ENCODE measurements around the gene POGLUT2.
"Not testable (repeated sequence)": the region's sequence is repeated elsewhere in the genome, so short reads cannot be mapped to it uniquely, and the experiment has no call there.

The POGLUT2 gene

DNA sequence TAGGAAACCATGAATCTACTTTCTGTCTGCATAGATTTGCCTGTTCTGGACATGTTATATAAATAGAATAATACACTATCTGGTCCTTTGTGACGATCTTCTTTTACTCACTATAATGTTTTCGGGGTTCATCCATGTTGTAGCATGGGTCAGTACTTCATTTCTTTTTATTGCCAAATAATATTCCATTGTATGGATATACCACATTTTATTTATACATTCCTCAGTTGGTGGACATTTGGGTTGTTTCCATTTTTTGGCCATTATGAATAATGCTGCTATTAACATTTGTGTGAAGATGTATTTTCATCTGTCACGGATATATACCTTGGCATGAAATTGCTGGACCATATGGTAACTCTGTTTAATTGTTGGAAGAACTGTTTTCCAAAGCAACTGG, 6.9 kb upstream of the POGLUT2 start:
- no peak for DNase-seq

DNA sequence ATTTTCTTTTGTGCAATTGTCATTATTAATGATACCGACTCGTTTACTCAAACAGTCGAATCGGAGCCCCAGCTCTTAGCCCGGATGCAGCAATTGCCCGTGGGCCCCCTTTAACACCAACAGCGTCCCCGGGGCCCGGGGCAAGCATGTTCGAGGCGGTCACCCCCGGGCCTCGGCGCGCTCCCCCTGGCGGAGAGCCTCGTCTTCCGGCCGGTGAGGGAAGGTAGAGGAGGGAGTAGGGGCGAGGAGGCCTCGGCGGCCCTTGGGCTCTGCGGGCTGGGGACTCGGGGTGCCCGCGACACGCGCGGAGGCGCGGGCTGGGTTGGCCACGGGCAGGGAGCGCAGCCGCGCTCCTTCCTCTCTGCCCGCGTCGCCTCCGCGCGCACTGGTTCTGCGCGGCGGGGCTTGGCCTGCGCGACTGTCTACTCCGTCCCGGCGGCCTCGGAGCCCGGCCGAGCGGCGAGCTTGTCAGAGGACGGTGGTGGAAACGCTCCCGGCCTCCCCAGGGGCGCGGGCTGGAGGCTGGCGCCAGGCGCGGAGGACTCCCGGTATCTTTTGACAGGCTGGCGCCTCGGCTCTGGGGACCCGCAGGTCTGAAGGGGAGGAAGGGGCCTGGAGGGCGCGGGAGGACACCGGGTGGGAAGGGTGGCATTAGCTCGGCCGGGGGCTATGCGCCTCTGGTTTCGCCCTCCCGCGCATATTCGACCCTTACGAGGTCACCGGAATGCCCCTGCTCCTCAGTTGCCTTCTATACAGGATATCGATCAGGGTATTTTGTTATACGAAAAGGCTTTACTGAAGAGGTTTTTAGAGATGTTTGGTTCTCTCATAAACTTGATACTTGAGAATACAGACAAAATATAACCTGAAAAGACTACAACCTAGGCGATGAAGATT, 1.6 kb upstream of the POGLUT2 start:
- peak; percentile 86 for DNase-seq

- DNase-seq = no peak
These were observed 809 bp upstream of the POGLUT2 start for GRCh38 chr13:102799426-102800144.

- DNase-seq = no peak
These were observed 5.0 kb downstream of the POGLUT2 start for GRCh38 chr13:102793611-102794355.

- no peak for DNase-seq
These were observed 6.4 kb downstream of the POGLUT2 start for GRCh38 chr13:102792396-102792795.

DNA sequence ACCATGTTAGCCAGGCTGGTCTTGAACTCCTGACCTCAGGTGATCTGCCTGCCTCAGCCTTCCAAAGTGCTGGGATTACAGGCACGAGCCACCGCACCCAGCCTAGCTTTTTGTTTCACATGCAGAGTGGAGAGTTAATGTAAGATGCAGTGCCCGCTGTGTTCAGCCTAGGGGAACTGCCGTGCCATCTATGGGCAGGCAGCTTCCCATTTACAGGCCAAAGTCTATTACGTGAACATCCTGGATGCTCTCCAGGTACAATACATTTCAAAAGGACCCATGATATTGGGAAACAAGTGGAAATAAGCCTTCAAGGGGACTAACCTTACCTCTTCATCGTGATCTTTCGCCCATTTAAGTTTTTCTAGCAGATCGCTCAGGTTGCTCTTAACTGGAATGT, 10.1 kb downstream of the POGLUT2 start:
- DNase-seq = no peak

- DNase-seq = no peak
These were observed 14.3 kb downstream of the POGLUT2 start for GRCh38 chr13:102784483-102784882.

DNA sequence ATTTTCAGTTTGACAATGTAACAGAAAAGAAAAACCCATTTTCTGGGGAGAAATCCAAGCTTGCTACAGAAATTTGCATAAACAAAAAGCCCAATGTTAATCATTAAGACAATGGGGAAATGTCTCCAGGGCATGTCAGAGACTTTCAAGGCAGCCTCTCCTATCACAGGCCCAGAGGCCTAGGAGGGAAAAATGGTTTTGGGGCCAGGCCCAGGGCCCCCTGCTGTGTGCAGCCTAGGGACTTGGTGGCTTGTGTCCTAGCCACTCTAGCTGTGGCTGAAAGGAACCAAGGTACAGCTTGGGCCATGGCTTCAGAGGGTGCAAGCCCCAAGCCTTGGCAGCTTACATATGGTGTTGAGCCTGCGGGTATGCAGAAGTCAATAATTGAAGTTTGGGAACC, 17.2 kb downstream of the POGLUT2 start:
- no peak for DNase-seq

- not testable (repeated sequence) for DNase-seq
These were observed 18.1 kb downstream of the POGLUT2 start for GRCh38 chr13:102780656-102781055.

GRCh38 chr13:102779436-102780159, 19.2 kb downstream of the POGLUT2 start:
- DNase-seq = peak; percentile 51

GRCh38 chr13:102777736-102778135, 21.0 kb downstream of the POGLUT2 start:
- DNase-seq = no peak

DNA sequence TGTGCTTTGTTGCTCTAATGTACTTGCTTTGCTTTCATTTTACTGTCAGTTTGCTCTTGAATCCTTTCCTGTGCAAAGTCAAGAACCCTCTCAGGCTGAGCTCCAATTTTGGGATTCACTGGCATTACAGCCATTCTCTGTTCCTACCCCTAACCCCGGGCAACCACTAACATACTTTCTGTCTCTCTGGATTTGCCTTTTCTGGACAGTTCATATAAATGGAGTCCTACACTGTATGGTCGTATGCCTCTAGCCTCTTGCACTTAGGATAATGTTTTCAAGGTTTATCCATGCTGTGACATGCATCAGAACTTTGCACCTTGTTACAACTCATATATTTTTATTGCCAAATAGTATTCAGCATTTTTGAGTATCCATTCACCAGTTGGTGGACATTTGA, 22.5 kb downstream of the POGLUT2 start:
- DNase-seq = no peak

- DNase-seq = no peak
These were observed 23.9 kb downstream of the POGLUT2 start for GRCh38 chr13:102774591-102775520.

DNA sequence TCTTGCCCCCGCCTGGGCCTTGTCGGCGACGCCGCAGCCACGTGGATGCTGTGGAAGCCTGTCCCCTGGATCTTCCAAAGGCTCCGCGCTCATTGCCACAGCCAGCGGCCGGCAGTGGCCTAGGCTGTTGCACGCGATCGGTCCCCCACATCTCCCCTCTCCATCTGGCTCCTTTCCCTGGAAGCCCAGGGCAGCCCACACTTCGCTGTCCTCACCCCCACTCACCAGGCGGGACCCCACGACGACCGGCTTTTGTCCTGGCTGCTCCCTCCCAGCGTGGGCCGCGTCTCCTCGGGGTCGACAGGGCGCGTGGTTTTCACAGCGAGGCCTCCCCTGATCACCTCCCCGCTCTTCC, 24.6 kb downstream of the POGLUT2 start:
- no peak for DNase-seq

DNA sequence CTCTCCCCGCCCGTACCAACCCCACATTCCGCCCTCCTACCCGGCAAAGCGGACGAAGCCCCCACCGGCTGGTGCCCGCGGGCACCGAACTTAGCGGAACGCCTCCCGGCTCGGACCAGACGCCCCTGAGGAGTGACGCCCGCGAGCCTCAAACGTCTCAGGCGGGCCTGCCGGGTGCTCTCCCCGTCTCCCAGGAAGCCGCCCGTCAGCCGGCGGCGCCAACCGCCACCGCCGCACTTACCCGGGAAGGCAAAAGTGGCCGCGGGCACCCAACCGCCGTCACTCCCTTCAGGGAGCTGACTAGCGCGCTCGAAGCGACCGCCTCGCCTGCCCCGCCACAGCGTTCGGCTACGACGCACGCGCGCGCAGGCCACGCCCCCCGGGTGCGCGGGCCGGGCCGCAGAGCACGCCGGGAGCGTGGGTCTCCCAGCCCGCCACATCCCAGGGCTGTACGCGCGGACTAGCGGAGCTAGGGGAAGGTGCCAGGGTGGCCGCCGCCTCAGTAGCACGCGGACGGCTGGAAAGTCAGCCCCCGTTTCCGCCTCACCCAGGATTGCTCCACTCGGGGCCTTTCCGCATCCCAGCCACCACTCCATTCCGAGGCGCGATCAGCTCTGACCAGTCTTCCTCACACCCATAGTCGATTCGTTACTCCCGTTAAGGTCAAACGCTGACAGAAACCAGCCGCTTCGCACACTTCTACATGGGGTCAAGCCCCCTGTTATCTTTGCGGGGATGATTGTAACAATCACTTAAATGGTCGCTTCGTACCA, 25.1 kb downstream of the POGLUT2 start, which contains the start of gene TEX30:
Gene TEX30 (minus strand): TSS at position 346 of the 773 bp plus-strand sequence. CDS start 3,760 bp downstream, outside the sequence.
- peak; percentile 90 for DNase-seq

DNA sequence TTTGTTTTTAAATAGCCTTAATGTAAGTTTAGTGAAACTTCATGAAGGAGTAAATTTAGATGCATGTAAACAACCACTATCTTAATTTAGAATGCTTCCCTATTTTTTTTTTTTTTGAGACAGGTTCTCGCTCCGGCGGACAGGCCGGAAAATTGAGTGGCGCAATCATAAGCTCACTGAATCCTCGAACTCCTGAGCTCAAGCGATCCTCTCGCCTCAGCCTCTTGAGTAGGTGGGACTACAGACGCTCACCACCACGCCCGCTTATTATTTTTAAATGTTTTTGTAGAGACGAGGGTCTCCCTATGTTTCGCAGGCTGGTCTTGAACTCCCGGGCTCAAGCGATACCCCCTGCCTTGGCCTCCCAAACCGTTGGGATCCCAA, 26.7 kb downstream of the POGLUT2 start:
- no peak for DNase-seq

DNA sequence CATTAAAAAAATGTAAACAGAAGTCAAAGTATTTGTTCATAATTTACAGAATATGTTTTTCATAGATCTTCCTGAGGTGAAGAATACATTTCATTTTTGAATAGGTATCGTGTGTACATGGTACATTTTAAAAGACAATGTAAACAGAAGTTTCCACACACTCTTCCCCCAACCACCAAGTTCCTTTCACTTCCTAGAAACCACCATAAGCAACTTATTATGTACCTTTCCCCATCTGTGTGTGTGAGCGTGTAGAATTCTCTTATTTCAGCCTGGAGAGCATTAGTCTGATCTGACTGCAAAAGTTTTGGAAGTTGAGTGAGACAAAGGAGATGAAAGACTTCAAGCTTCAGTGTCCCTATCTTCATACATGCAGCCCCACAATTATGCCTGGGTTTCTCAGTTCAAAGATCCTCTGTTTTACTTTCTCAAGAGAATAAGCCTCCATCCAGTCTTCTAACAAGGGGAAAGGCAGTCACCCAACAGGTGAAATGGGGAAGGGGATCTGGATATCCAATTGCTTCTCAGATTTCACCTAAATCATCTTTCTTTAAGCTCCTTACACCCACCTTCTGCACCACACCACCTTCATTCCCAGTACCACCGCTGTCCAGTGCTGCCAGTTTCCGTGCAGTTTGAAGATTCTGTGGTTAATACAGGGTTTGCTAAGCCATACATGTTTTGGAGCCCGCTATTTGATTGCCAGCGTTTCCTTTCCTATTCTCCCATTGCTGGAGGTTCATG, 27.3 kb downstream of the POGLUT2 start:
- DNase-seq = no peak

- DNase-seq = no peak
These were observed 28.3 kb downstream of the POGLUT2 start for GRCh38 chr13:102770435-102770834.

GRCh38 chr13:102769679-102770078, 29.1 kb downstream of the POGLUT2 start:
- DNase-seq = no peak

- DNase-seq = no peak
These were observed 29.9 kb downstream of the POGLUT2 start for GRCh38 chr13:102768909-102769308.
